Activated T-cell treated with anti-CD3 and anti-CD28 coated beads for 4 hours (primary cell): ENCODE results near the gene SLC6A6.
"Not testable (repeated sequence)": the region's sequence is repeated elsewhere in the genome, so short reads cannot be mapped to it uniquely, and the experiment has no call there.

ENCODE experiments used
- DNase-seq: peaks from one replicate; pipeline ENCODE4 v3.0.0-alpha.2; 2020

The SLC6A6 gene

GRCh38 chr3:14423197-14423743, 20.9 kb downstream of the SLC6A6 start:
- no peak for DNase-seq

GRCh38 chr3:14423963-14424362, 21.6 kb downstream of the SLC6A6 start:
- DNase-seq: no peak

DNA sequence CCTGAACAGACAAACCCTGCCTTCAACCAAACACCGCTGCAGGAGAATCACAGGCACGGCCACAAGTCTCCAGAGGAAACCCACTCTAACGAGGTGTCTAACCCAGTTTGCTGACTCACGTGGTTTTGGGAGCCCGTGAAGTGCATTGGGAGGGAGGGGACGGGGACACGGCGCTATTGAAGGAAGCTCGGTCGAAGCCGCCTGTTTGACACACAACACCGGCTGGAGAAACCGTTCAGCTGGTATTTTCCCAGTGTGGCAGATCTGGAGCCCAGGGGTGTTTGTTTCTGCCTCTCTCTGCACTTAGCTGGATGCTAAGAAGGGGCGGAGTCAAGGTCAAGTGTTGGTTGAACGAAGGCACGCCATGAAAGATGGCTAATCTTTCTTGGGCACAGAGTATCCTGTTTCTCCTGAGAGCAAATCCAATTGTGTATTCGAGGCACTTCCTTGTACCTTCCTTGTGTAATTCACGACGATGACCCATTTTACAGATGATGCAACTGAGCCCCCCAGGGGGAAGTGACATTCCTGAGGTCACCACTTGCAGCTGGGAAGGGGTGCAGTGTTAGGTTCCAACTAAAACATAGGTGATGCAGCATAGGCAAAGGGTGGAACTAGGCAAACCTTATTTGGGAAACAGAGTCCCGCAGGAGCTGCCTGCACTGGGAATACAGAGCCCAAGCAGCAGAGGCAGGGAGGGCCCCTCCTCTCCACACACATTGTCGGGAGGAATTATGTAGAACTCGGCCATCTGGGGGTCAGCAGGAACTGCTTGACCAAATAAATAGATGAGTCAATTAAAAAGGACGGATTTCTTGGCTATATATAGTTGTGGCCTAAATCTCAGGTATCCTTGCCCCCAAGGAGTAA, 22.5 kb downstream of the SLC6A6 start:
- peak; percentile 11 for DNase-seq

DNA sequence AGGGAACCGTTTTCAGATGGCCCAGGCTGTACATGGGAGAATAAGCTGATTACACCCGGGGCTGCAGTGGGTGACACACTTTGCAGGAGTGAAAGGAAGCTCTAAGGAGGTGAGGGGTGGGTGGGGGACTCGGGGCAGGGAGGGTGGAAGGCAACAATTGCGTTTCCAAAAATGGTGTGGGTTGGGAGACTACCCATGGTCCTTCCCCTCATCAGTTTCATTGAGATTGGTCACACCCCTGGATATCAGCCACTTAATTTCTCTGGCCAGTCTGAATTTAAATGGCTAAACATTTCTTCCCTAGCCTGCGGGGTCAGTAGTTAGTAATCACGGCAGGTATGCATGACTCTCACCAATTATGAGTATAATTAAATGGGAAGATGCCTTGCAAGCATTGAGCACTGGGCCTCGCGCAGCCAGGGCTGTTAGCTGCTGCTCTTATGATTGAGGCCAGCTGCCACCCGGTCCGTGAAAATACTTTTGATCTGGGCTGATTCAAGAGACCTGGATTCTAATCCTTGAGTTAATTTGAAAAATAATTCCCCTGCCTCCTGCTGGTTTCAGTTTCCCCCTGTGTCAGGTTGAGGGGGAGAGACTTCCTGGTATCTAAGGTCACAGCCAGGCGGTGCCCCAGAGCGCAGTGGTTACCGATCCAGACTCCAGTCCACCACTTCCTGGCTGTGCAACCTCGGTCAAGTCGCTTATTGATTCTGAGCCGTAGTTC, 23.3 kb downstream of the SLC6A6 start:
- DNase-seq: no peak

GRCh38 chr3:14426305-14426620, 23.9 kb downstream of the SLC6A6 start:
- no peak for DNase-seq

- DNase-seq: peak; percentile 31
Observed at GRCh38 chr3:14428087-14429033, 26.0 kb downstream of the SLC6A6 start.

GRCh38 chr3:14429237-14429636, 26.8 kb downstream of the SLC6A6 start:
- DNase-seq: no peak

DNA sequence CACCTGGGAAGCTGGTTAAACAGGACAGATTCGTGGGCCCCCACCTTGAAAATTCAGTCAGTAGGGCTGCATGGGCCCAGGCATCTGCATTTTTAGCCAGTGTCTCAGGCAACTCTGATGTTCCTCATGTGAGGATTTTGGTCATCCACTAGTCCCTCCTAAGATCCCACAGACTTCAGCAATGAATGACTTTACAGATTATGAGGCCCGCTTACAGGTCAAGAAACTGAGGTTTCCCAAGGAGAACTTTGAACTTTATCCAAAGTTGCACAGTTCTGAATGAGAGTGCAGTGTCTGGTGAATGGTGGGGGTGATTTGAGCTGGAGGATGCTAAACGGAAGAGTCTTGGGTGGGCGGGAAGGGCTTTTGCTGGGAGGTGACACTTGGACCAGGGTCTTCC, 27.2 kb downstream of the SLC6A6 start:
- no peak for DNase-seq

- DNase-seq: no peak
Observed at GRCh38 chr3:14430053-14430452, 27.6 kb downstream of the SLC6A6 start.

- no peak for DNase-seq
Observed at GRCh38 chr3:14430706-14431451, 28.5 kb downstream of the SLC6A6 start.

DNA sequence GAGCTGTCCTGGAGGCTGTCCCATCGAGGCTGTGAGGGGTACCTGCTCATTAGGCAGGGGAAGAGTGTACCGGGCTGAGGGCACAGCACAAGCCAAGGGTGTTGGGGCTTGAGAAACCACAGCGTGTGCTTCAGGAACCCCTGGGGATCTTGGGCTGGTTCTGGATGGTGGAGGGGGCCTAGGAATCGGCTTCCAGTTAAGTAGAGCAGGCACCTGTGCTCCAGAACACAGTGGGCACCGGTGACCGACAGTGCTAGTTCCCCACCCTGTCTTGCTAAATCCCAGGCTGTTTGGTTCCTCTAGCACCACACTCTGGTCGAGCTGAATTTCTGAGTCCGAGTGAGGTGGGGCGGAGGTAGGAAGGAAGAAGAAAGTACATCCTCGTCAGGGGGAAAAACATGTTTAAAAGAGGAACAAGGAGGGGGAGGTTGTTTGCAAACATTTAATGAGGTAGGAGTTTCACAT, 29.1 kb downstream of the SLC6A6 start:
- no peak for DNase-seq

DNA sequence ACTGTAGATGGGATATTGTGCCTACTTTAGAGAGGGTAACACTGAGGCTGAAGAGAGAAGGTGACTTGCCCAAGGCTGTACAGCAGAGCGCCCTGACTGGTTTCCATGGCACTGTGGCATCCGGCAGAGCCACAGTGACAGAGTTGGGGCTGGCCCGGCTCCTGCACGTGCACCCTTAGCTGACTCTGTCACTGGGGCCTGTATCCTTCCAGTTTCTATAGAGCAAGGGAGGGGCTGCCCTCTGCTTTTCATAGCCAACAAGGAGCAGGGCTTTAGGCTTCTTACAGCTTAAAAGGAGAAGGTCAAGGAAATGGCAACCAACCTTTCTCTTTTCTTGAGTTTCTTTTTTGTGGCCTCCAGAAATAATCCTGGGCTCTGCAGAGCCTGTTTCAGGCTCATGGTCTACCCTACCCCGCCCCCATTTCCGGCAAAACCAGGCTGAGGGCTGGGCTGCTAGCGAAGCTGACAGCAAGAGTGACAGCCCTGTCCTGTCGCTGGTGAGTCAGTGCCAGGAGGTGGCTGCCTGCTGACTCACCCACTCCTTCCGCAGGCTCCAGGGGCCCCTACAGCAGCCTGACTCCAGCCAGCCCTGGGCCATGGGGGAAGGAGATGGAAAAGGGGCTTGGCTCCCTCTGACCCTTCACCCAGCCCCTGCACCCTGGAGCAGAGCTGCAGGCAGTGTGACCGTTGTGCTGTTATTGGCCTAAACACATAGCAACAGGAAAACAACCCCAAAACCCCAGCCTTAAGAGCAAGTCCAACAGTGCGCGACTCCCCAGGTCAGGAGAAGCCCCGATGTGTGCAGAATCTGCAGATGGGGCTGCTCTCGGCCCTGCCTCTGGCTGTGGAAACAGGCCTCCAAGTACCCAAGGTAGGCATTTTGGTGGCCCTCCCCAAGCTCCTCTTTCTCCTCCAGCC, 29.8 kb downstream of the SLC6A6 start:
- peak; percentile 90 for DNase-seq

DNA sequence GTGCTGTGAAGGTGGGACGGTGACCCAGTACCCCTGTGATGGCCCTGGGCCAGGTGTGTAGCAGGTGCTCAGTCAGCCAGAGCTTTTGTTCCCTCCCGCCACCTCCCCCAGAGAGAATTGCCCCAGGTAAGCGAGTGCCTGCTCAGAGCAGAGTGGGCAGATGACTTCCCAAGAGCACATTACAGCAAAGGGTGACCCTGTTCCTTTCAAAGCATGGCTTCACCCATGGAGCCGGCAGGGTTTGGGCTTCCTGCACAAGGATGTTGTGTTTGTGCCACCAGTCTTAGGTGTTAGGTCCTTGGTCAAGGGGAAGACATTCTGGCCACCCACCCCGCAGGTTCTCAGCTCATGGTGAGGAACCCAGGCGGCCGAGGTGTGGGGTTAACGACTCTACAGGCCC, 30.7 kb downstream of the SLC6A6 start:
- DNase-seq: no peak

DNA sequence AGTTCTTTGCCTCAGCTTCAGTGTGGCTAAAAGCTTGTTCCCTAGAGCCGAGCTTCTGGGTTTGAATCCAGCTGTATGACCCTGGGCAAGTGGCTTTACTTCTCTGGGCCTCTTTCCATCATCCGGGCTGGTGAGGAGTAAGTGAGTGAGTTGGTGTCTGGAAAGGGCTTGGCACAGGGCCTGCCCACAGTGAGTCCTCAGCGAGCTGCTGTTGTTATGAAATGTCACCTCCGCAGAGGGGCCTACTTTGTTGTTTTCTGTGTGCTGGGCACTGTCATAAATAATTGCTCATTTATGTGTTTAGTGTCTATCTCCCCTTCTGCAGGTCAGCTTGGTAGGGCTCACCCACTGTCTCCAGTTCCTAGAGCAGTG, 31.7 kb downstream of the SLC6A6 start:
- no peak for DNase-seq

GRCh38 chr3:14434498-14435151, 32.2 kb downstream of the SLC6A6 start:
- no peak for DNase-seq

DNA sequence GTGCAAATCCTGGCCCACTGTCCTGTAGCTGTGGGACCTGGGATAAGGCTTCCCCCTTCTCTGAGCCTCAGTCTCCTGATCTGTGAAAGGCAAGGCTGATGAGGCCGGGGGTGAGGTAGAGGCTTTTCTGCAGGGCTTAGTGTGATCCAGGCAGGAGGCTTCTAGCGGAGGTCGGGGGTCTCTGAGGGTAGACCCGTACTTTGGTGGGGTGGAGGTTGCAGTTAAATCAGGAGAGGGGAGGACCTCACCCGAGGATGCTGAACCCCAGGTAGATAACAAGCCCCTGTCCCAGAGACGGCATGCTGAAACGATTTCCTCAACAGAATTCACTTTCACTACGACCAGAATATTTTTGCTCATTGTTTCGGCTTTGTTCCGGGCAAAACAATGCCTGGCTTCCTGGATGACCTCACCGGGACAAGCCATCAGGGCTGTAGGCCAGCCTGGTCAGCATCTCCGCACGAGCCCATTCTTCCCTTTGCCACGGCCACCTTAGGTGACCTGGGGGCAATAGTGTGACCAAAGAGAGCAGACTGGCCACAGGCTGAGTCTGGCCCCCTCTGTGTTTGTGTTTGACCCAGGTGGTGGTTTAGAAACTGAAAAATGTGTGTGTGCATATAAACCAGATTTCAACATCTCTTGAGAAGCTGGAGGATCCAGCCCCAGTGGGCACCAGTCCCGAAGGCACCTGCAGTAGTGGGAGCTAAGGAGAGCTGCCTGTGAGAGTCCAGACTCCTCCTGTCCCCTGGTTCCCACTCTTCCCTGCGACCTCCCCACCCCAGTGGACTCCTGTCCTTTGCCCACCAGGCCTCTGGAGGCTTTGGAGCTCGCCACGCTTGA, 33.0 kb downstream of the SLC6A6 start:
- no peak for DNase-seq

DNA sequence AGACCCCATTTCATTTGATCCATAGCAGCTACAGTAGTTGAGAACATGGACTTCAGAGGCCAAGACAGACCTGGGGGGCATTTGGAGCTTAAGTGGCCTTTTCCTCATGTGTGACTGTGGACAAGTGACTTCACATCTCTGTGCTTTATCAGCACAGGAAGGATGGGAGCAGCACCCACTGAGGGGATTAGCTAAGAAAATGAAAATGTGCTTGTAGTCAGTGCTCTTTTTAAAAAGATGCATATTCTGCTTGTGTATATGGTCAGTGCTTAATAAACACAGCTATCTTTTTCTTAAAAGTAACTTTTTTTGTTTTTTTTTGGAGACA, 34.5 kb downstream of the SLC6A6 start:
- DNase-seq: no peak

GRCh38 chr3:14437705-14438104, 35.3 kb downstream of the SLC6A6 start:
- DNase-seq: not testable (repeated sequence)

GRCh38 chr3:14438262-14438661, 35.9 kb downstream of the SLC6A6 start:
- no peak for DNase-seq

DNA sequence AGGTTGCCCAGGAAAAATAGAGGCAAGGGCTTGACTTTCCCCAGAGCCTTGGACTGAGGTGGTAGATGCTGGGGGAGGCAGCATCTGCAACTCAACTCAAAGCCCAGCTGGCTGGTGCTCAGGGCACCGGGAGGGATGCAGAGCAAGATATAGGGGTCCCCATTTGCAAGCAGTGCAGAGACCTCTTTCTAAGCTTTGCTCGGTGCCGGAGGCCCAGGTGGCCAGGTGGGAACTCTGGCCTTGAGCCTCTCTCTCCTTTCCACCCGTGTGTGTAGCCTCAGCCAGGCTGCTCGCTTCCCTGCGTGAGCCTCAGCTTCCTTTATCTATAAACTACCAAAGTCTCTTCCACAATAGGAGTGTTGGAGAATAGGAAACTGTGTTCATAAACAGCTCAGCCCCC, 36.5 kb downstream of the SLC6A6 start:
- DNase-seq: no peak
